Adrenal gland (tissue), 5 donors: ENCODE data around the gene CFAP20.
"Not testable (repeated sequence)": the region's sequence is repeated elsewhere in the genome, so short reads cannot be mapped to it uniquely, and the experiment has no call there.

ENCODE experiments used
- POLR2A ChIP-seq, 2 donors: fragments of 450-650 bp; IDR thresholded peaks; one replicate each; pipeline ENCODE4 v1.6.1; 2017; ENCODE audit warnings: antibody characterized with exemption in 2 of 2, mild to moderate bottlenecking in 2 of 2, moderate library complexity in 1 of 2
- TF ChIP-seq, protein P1 (sequence below), 6 experiments: fragments of 450-650 bp in 4 of 6; fragments of 200-600 bp in 2 of 6; sonication (generic) in 1 of 6; IDR thresholded peaks; 1 replicate in 5 of 6; 2 replicates in 1 of 6; pipeline versions ENCODE4 v1.5.1 to v1.8.0; 2016 to 2021; ENCODE audit warnings: antibody characterized with exemption in 6 of 6, mild to moderate bottlenecking in 2 of 6, moderate library complexity in 1 of 6
- donor health status: DM: no; HTN: no; CAD: no.

DNA sequence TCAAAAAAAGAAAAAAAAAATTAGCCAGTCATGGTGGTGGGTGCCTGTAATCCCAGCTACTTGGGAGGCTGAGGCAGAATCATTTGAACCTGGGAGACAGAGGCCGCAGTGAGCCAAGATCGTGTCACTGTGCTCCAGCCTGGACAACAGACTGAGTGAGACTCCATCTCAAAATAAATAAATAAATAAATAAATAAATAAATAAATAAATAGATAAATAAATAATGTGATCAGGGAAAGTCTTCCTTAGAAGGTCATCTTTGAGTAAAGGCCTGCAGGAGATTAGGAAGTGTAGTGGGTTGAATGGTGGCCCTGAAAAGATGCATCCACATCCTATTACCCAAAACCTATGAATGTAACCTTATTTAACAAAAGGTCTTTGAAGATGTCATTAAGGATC, 56.1 kb downstream of the CFAP20 start:
- TF ChIP-seq, protein P1, sequence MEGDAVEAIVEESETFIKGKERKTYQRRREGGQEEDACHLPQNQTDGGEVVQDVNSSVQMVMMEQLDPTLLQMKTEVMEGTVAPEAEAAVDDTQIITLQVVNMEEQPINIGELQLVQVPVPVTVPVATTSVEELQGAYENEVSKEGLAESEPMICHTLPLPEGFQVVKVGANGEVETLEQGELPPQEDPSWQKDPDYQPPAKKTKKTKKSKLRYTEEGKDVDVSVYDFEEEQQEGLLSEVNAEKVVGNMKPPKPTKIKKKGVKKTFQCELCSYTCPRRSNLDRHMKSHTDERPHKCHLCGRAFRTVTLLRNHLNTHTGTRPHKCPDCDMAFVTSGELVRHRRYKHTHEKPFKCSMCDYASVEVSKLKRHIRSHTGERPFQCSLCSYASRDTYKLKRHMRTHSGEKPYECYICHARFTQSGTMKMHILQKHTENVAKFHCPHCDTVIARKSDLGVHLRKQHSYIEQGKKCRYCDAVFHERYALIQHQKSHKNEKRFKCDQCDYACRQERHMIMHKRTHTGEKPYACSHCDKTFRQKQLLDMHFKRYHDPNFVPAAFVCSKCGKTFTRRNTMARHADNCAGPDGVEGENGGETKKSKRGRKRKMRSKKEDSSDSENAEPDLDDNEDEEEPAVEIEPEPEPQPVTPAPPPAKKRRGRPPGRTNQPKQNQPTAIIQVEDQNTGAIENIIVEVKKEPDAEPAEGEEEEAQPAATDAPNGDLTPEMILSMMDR (IDR thresholded peaks at IDR 0.05) = not testable (repeated sequence)
- TF ChIP-seq POLR2A (IDR thresholded peaks at IDR 0.05) = not testable (repeated sequence)
